ENCODE data around the gene DNASE2.

DNASE2 gene

DNA sequence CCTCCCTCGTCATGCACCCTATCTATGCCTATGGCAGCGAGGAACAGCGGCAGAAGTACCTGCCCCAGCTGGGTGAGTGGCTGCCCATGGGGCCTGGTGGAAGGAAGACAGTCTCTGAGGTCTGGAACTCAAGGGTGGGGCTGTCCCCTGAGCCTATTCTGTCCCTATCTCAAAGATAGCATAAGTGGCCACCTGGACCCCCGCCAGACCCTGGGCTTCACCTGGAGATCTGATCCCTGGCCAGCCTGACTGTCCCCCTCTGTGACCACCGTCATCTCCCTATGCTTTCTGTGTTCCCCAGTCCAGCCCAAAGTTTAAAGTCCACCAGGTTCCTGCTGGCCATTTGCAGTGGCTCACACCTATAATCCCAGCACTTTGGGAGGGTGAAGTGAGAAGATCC, 12.3 kb upstream of the DNASE2 start:
- no peak for TF ChIP-seq ZNF274 (IDR thresholded peaks at IDR 0.05; ENCODE audit: low read depth, low read length)
- no peak overlapping the region for H3K4me3 ChIP-seq (ENCODE audit: low read length)

DNA sequence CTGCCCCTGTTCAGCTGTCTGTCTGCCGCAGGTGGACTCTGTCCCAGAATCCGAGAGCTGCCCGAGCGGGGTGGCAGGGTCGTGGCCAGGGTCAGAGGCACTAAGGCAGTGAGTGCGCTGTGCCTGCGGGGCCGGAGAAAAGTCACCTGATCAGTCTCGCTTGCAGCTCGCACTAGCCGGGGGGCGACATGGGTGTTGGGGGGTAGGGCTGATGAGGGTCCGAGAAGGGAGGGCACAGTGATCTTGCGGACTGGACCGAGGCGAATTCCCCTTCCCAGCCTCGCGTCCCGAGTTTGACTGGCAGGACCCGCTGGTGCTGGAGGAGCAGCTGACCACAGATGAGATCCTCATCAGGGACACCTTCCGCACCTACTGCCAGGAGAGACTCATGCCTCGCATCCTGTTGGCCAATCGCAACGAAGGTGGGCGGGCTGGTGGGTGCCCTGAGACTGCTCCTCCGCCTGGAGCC, 10.3 kb upstream of the DNASE2 start:
- no peak for TF ChIP-seq ZNF274 (IDR thresholded peaks at IDR 0.05; ENCODE audit: low read depth, low read length)
- H3K4me3 ChIP-seq (ENCODE audit: low read length), result peak overlapping the region; percentile 81

DNA sequence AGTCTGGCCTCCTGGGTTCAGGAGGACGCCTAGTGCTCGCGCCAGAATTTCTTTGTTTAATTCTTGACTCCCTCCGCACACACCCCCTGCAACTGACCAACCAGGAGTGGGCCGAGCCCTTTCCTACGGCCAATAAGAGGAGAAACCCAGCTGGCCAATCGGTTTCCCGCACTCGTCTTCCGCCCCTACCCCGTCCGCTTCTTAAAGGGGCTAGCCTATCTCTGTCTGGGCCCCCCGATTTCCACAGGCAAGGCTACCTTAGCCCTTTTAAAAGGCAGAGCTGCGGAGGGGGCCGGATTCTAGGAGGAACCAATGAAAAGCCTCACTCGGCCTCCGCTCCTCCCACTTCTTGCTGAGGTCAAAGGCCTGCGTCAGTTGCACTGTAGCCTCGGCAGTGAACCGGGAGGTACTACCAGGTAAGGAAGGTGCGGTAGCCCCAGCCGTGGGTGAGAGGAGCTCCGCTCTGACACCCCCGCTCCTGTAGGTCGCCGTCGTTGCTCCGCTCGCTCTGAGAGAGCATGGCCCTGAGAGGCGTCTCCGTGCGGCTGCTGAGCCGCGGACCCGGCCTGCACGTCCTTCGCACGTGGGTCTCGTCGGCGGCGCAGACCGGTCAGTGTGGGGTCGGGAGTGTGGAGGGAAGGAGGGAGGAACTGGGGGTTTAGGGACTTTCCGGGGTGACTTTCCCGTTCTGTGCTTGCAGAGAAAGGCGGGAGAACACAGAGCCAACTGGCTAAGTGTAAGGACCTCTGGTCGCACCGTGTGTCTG, 9.7 kb upstream of the DNASE2 start, which contains the start of gene GCDH:
GCDH (plus strand) TSS at position 374 of the 766 bp plus-strand sequence; CDS start at position 519, 145 bp downstream.
- peak within 1 kb of the TSS; percentile 81 for H3K4me3 ChIP-seq (ENCODE audit: low read length)
- TF ChIP-seq ZNF274 (IDR thresholded peaks at IDR 0.05; ENCODE audit: low read depth, low read length), result no peak

DNA sequence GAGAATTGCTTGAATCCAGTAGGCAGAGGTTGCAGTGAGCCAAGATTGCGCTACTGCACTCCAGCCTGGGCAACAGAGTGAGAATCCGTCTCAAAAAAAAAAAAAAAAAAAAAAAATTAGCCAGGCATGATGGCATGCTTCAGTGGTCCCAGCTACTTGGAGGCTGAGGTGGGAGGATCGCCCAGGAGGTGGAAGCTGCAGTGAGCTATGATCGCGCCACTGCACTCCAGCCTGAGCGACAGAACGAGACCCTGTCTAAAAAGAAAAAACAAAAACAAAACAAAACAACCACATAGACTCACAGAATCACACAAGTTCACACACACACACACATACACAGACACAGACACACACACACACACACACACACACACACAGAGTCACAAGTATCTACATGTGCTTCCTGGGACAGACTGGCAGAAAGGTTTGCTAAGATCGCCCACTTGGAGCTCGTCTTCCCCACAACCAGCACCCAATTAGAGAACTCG, 9.1 kb upstream of the DNASE2 start:
- peak overlapping the region; percentile 34; the same call in 1 of the 2 replicates for H3K4me3 ChIP-seq (ENCODE audit: low read length)

DNA sequence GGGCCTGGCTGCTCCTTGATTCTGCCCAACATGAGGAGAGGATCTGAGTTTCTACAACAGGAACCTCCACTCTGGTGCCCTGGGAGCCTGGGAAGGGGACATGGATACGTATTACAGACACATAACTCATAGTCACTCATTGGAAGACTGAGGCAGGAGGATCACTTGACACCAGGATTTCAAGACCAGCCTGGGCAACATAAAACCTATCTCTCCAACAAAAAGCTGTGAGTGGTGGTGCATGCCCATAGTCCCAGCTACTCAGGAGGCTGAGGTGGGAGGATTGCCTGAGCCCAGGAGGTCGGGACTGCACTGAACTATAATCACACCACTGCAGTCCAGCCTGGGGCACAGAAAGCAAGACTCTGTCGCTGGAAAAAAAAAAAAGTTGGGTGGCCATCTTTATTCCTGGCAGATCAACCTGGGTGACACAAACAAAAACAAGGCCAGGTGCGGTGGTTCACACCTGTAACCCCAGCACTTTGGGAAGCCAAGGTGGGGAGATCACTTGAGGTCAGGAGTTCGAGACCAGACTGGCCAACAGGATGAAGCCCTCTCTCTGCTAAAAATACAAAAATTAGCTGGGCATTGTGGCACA, 6.9 kb upstream of the DNASE2 start:
- TF ChIP-seq ZNF274 (IDR thresholded peaks at IDR 0.05; ENCODE audit: low read depth, low read length), result no peak
- no peak overlapping the region for H3K4me3 ChIP-seq (ENCODE audit: low read length)

DNA sequence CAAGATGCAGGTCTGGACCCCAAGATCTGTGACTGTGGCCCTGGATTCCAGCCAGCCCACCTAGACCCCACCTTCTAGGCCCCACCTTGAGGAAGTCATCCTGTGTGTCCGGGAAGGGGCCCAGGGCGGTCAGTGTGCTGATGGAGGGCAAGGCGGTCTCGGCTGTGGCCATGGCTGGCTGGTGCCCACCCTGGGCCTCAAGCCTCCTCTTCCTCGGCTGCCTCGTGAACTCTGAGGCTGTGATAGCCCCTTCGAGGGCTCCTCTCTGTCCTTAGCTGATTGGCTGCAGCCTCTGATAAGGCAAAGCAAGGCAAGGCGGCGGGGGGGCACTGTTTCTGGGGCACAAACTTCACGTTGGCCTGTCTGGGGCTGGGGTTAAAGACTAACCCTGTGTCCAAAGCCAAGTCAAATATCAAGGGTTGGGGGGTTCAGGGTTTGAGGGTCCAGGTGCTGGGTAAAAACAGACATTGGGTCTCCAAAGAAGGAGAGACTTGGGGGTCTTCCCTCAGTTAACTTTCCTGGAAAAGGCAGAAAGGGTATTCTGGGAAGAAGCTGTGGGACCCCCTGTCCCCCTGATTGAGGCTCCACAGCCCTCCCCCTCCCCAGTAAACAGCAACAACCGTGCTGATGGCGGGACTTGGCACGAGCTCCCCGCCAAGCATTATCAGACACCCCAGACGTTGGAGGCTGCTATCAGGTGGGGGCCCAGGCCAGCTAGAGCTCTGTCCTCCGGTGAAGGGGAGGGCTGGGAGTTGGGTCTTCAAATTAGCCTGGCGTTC, 5.9 kb upstream of the DNASE2 start, which contains the start of gene KLF1:
KLF1 (minus strand) TSS at position 233 of the 779 bp plus-strand sequence; CDS start at position 172, 61 bp downstream.
- no peak within 1 kb of the TSS for H3K4me3 ChIP-seq (ENCODE audit: low read length)
- no peak for TF ChIP-seq ZNF274 (IDR thresholded peaks at IDR 0.05; ENCODE audit: low read depth, low read length)

DNA sequence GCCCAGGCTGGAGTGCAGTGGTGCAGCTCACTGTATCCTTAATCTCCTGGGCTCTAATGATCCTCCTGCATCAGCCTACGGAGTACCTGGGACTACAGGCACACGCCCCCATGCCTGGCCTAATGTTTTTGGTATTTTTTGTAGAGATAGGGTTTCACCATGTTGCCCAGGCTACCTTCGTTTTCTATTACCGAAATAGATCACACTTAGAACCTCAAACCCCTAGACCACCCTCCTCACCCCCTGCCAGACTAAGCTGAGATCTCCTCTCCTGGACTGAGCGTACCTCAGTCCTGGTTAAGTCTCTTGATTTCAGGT, 5.4 kb upstream of the DNASE2 start:
- no peak overlapping the region for H3K4me3 ChIP-seq (ENCODE audit: low read length)
- no peak for TF ChIP-seq ZNF274 (IDR thresholded peaks at IDR 0.05; ENCODE audit: low read depth, low read length)

DNA sequence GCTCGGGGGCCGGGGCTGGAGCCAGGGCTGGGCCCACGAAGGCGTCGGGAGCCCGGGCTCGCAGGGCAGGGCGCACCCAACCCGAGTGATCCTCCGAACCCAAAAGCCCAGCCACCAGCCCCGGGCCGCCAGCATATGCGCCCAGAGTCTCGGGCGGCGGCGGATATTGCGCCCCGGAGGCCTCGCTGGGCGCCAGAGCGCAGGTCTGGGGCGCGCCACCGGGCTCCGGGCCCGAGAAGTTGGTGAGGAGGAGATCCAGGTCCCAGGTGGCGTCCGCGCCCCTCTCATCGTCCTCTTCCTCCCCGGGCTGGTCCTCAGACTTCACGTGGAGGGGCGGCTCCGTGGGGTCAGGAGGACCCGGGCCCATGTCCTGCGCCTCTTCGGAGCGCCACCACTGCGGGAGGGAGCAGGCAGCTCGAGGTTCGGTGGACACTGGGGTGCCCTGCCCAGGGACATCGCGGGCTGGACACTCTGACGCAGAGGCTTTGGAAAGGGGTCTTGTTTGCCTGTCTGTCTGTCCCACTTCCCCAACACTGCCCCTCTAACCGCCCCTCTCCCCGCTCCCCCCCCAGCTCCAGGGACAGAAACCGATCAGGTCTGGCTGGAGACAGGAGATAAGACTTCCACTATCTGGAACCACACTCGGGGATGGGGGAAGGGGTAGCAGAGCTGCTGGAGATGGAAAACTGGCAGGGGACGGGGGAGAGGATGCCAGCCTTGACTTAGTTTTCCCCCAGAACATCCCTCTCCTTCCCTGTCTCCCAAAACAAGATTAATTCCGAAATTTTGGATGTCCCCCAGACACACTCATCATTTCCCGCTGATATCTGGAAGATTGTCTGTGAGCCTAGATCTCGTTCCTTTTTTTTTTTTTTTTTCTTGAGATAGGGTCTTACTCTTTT, 4.8 kb upstream of the DNASE2 start:
- no peak for TF ChIP-seq ZNF274 (IDR thresholded peaks at IDR 0.05; ENCODE audit: low read depth, low read length)
- no peak overlapping the region; the same call in 1 of the 2 replicates for H3K4me3 ChIP-seq (ENCODE audit: low read length)

DNA sequence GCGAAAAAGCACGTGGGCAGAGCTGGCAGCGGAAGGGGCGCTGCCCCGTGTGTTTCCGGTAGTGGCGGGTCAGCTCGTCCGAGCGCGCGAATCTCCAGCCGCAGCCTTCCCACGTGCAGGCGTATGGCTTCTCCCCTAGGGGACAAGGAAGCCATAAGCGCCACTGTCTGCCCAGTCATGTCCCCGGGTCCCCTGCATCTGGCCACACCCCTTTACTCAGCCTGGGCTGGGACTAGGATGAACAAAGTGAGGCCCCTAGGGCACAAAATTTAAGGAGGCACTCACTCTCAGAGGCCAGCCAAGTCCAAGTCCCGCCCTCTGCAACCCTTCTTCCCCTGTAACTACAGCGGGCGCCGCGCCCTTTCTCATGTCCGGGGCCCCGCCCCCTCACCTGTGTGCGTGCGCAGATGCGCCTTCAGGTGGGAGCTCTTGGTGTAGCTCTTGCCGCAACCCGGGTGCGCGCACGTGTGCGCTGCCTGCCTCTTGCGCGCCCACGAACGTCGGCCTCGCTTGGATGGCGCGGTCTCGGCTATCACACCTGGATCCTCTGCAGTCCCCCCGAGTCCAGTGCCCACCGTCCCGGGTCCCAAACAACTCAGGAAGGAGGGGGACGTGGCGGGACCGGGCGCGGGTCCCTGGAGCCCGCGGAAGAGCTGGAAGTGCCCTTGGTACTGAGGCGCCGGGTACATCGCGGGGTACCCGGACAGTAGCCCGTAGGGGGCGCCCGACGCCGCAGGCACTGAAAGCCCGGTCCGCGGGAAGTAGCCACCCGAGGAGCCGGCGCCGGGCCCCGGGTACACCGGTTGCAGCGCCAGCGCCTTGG, 3.9 kb upstream of the DNASE2 start:
- no peak for TF ChIP-seq ZNF274 (IDR thresholded peaks at IDR 0.05; ENCODE audit: low read depth, low read length)
- H3K4me3 ChIP-seq (ENCODE audit: low read length), result peak overlapping the region; percentile 43; the same call in 1 of the 2 replicates

DNA sequence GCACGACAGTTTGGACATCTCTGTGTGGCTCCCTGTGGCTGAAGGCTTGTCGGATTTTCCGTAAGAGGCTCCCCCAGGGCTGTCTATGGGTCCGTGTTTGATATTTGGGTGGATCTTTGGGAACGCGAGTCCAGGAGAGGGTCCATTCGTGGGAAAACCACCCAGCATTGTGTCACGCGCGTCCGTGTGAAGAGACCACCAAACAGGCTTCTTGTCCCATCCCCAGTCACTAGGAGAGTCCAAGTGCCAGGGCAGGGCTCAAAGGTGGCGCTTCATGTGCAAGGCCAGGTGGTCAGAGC, 3.3 kb upstream of the DNASE2 start:
- H3K4me3 ChIP-seq (ENCODE audit: low read length), result peak overlapping the region; percentile 43; the same call in 1 of the 2 replicates
- TF ChIP-seq ZNF274 (IDR thresholded peaks at IDR 0.05; ENCODE audit: low read depth, low read length), result no peak

DNA sequence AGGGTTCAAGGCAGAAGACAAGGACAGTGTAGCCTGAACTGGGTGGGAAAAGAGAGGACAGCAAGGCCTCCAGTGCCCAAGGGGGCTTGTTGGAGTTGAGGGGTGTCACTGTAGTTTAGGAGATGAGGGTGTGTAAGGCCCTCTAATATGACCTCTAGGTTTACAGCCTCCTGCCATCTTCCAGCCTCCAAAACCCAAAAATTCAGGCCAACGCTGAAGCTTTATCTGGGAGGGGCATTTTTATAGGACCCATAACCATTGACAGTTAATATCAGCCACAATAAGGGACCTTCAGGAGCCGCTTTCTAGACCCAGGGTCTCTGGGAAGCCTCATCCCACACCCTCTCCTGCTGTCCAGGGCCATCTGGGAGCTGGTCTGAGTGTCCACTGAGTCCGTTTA, 3.0 kb upstream of the DNASE2 start:
- no peak for TF ChIP-seq ZNF274 (IDR thresholded peaks at IDR 0.05; ENCODE audit: low read depth, low read length)
- no peak overlapping the region for H3K4me3 ChIP-seq (ENCODE audit: low read length)

DNA sequence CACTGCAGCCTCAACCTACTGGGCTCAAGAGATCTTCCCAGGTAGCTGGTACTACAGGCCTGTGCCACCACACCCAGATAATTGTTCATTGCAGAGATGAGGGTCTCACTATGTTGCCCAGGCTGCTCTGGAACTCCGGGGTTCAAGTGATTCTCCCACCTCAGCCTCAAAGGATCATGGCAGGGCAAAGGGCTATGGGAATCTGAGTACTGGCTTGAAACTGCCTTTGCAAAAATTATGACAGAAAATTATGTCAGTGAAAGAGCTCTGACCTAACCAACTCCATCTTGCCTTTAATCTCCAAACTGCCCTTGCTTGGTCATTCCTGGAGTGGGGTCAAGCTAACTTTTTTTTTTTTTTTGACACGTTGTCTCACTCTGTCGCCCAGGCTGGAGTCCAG, 1.3 kb upstream of the DNASE2 start:
- H3K4me3 ChIP-seq (ENCODE audit: low read length), result no peak overlapping the region
- TF ChIP-seq ZNF274 (IDR thresholded peaks at IDR 0.05; ENCODE audit: low read depth, low read length), result no peak

All from GM08714 (cell line).